Caco-2 (cell line): ENCODE data around the gene DOCK10. TPM values are rescaled to one million over a fixed set of nuclear protein-coding genes. Genes with fewer than 3 reads are reported as not detected.

ENCODE experiments used
- BruUV-seq: library from RNA; stranded (reverse); fragments of 400-500 nt; replicated peaks from 2 replicates; lab custom pipeline; 2021; lab: Mats Ljungman, UMichigan
- CTCF ChIA-PET: fragments of 300-600 bp; sonication (Branson Sonifier 250); formaldehyde crosslinking; loops from one replicate; lab custom pipeline; 2022; ENCODE audit warnings: antibody characterized with exemption; lab: Charles Lee
- POLR2A ChIA-PET: fragments of 300-600 bp; sonication (Branson Sonifier 250); formaldehyde crosslinking; loops from one replicate; lab custom pipeline; 2022; ENCODE audit warnings: antibody characterized with exemption; lab: Charles Lee
- DNase-seq, 2 experiments: peaks; one replicate each; pipeline versions ENCODE4 v3.0.0 to v3.0.0-alpha.2; 2020 to 2022
- H3K27me3 ChIP-seq: replicated peaks from 2 replicates; pipeline ENCODE4 v1.6.0; 2011; ENCODE audit warnings: low read length; ENCODE audit not compliant: control insufficient read depth, insufficient read depth
- H3K36me3 ChIP-seq: 2 replicates; pipeline ENCODE4 v1.5.1; 2011; ENCODE audit warnings: low read length; ENCODE audit not compliant: control insufficient read depth, insufficient read depth
- H3K4me1 ChIP-seq: fragments of 250-450 bp; sonication (Bioruptor Pico); 2 replicates; pipeline ENCODE4 v1.5.1; 2020; ENCODE audit warnings: mild to moderate bottlenecking
- H3K4me3 ChIP-seq: 2 replicates; pipeline ENCODE4 v1.5.1; 2011; ENCODE audit warnings: low read depth, mild to moderate bottlenecking, control low read depth, low read length
- H3K9me3 ChIP-seq: fragments of 250-450 bp; sonication (Bioruptor Pico); 2 replicates; pipeline ENCODE4 v1.5.1; 2020; ENCODE audit warnings: mild to moderate bottlenecking, moderate library complexity
- H3K27ac Mint-ChIP-seq: one replicate; pipeline ENCODE4 v1.8.0; 2022; ENCODE audit warnings: mixed read lengths; ENCODE audit not compliant: unreplicated experiment
- H3K27me3 Mint-ChIP-seq: one replicate; pipeline ENCODE4 v1.8.0; 2022; ENCODE audit warnings: mixed read lengths; ENCODE audit not compliant: insufficient read depth, unreplicated experiment
- H3K36me3 Mint-ChIP-seq: one replicate; pipeline ENCODE4 v1.8.0; 2022; ENCODE audit warnings: mild to moderate bottlenecking, mixed read lengths; ENCODE audit not compliant: insufficient read depth, unreplicated experiment
- H3K4me1 Mint-ChIP-seq: one replicate; pipeline ENCODE4 v1.8.0; 2022; ENCODE audit warnings: low read depth, mixed read lengths; ENCODE audit not compliant: unreplicated experiment
- H3K4me3 Mint-ChIP-seq: one replicate; pipeline ENCODE4 v1.8.0; 2022; ENCODE audit warnings: mild to moderate bottlenecking, moderate library complexity, mixed read lengths; ENCODE audit not compliant: unreplicated experiment
- H3K9me3 Mint-ChIP-seq: one replicate; pipeline ENCODE4 v1.8.0; 2022; ENCODE audit warnings: mixed read lengths; ENCODE audit not compliant: unreplicated experiment
- intact Hi-C: fragments of 100-400 bp; cut with micrococcal nuclease; formaldehyde crosslinking; loops from one replicate; pipeline ENCODE4 v1.10.0; 2022; ENCODE audit not compliant: unreplicated experiment
- total RNA-seq: library from RNA; stranded (reverse); gene quantifications from 2 replicates; pipeline ENCODE4 v1.2.3, GENCODE V29; 2022
- TF ChIP-seq, protein P1 (sequence below), 2 experiments: fragments of 200-600 bp in 1 of 2; IDR thresholded peaks; 1 replicate in 1 of 2; 2 replicates in 1 of 2; pipeline versions ENCODE4 v1.5.1 to v1.8.0; 2011 to 2022; ENCODE audit warnings: antibody characterized with exemption in 1 of 2, control low read depth in 1 of 2, inconsistent platforms in 1 of 2, low read depth in 1 of 2, low read length in 1 of 2, mild to moderate bottlenecking in 1 of 2, moderate library complexity in 1 of 2; ENCODE audit not compliant: insufficient read depth in 1 of 2, severe bottlenecking in 1 of 2, unreplicated experiment in 1 of 2

DOCK10 gene
- total RNA-seq, 1 experiment from 2014 or later = not detected

DNA sequence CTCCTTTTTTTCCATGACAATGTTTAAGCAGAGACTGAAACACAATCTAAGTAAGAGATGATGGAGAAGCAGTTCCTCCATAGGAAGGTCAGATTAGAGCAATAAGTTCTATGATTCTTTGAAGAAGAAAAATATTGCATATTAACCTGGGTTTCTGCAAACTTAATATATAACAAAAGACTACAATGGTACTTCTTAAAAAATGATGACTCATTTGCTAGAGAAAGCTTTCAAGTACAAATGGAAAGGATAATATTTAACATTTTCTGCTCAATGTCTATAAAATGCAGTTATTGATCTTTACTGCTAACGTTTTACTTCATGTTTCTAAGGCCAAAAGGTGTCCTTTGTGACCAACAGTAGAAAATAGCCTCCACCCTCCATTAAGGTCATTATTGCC, 158.6 kb downstream of the DOCK10 start:
- TF ChIP-seq, protein P1, sequence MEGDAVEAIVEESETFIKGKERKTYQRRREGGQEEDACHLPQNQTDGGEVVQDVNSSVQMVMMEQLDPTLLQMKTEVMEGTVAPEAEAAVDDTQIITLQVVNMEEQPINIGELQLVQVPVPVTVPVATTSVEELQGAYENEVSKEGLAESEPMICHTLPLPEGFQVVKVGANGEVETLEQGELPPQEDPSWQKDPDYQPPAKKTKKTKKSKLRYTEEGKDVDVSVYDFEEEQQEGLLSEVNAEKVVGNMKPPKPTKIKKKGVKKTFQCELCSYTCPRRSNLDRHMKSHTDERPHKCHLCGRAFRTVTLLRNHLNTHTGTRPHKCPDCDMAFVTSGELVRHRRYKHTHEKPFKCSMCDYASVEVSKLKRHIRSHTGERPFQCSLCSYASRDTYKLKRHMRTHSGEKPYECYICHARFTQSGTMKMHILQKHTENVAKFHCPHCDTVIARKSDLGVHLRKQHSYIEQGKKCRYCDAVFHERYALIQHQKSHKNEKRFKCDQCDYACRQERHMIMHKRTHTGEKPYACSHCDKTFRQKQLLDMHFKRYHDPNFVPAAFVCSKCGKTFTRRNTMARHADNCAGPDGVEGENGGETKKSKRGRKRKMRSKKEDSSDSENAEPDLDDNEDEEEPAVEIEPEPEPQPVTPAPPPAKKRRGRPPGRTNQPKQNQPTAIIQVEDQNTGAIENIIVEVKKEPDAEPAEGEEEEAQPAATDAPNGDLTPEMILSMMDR (IDR thresholded peaks at IDR 0.05; ENCODE audit: insufficient read depth in 1 of 2, low read depth in 1 of 2, low read length in 1 of 2, severe bottlenecking in 1 of 2, unreplicated experiment in 1 of 2) = no peak
- intact Hi-C loops = no loop called here
- H3K4me3 Mint-ChIP-seq = no peak overlapping the region
- H3K4me1 Mint-ChIP-seq = no peaks in the 10 kb centered on the region
- H3K27ac Mint-ChIP-seq = no peak overlapping the region
- Histone ChIP-seq H3K36me3 (no peaks in the 10 kb centered on the region), H3K27me3 (no peaks in the 10 kb centered on the region), H3K4me3 (no peak overlapping the region), H3K4me1 (no peaks in the 10 kb centered on the region), H3K9me3 (no peaks in the 10 kb centered on the region)
- no peak for DNase-seq
- POLR2A ChIA-PET = no interaction called here
- no TSS peak for BruUV-seq
- H3K9me3 Mint-ChIP-seq = no peaks in the 10 kb centered on the region
- peaks cover 3% of the 10 kb centered on the region for H3K27me3 Mint-ChIP-seq
- CTCF ChIA-PET = no interaction called here
- H3K36me3 Mint-ChIP-seq = no peaks in the 10 kb centered on the region

DNA sequence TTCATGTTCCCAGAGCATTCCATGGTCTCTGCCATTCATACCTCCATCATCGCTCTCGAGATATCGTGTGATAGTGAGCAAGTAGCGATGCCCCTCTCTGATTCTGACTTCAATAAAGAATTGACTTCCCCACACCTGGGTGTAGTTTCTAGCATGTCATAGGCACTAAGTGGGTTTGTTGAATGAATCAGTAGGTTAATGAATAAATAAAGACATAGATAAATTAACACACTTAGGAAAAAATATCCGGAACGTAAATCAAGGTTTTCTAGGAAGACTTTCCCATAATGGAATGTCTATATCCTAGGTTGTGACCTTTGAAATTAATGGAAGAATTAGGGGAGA, 159.1 kb downstream of the DOCK10 start:
- POLR2A ChIA-PET = no interaction called here
- Mint-ChIP-seq H3K4me1 (no peaks in the 10 kb centered on the region), H3K36me3 (no peaks in the 10 kb centered on the region), H3K27ac (no peak overlapping the region), H3K4me3 (no peak overlapping the region), H3K9me3 (no peaks in the 10 kb centered on the region), H3K27me3 (peaks cover 3% of the 10 kb centered on the region)
- intact Hi-C loops = no loop called here
- TF ChIP-seq, protein P1 (IDR thresholded peaks at IDR 0.05; ENCODE audit: insufficient read depth in 1 of 2, low read depth in 1 of 2, low read length in 1 of 2, severe bottlenecking in 1 of 2, unreplicated experiment in 1 of 2) = no peak
- Histone ChIP-seq H3K36me3 (no peaks in the 10 kb centered on the region), H3K9me3 (no peaks in the 10 kb centered on the region), H3K27me3 (no peaks in the 10 kb centered on the region), H3K4me3 (no peak overlapping the region), H3K4me1 (no peaks in the 10 kb centered on the region)
- CTCF ChIA-PET = no interaction called here
- no TSS peak for BruUV-seq
- DNase-seq = no peak

- no TSS peak for BruUV-seq
- DNase-seq = no peak
- TF ChIP-seq, protein P1 (IDR thresholded peaks at IDR 0.05; ENCODE audit: insufficient read depth in 1 of 2, low read depth in 1 of 2, low read length in 1 of 2, severe bottlenecking in 1 of 2, unreplicated experiment in 1 of 2) = no peak
- Histone ChIP-seq H3K4me3 (no peak overlapping the region), H3K4me1 (no peaks in the 10 kb centered on the region), H3K9me3 (no peaks in the 10 kb centered on the region), H3K27me3 (no peaks in the 10 kb centered on the region), H3K36me3 (no peaks in the 10 kb centered on the region)
- Mint-ChIP-seq H3K27me3 (peaks cover 3% of the 10 kb centered on the region), H3K27ac (no peak overlapping the region), H3K4me3 (no peak overlapping the region), H3K9me3 (no peaks in the 10 kb centered on the region), H3K36me3 (no peaks in the 10 kb centered on the region), H3K4me1 (no peaks in the 10 kb centered on the region)
- intact Hi-C loops = no loop called here
- CTCF ChIA-PET = no interaction called here
- POLR2A ChIA-PET = no interaction called here
Observed at GRCh38 chr2:224882291-224883171, 159.7 kb downstream of the DOCK10 start.
